Measurements from ENCODE around the gene ZBTB48. TPM values are rescaled to one million over a fixed set of nuclear protein-coding genes. Genes with fewer than 3 reads are reported as not detected.
"Not testable (repeated sequence)": the region's sequence is repeated elsewhere in the genome, so short reads cannot be mapped to it uniquely, and the experiment has no call there.

The ZBTB48 gene
- total and polyA plus RNA-seq, 11 donors, result 6.4 to 23.1 (median 12.1) TPM

GRCh38 chr1:6635910-6636760 is 56.3 kb downstream of the ZBTB48 start:
- WGBS, 4 donors, result 78 to 85% (median 82%) methylated on average over 16 of the region's 16 CpGs
- Histone ChIP-seq H3K27me3 (no peaks in the 10 kb centered on the region), H3K9me3 (no peaks in the 10 kb centered on the region), H3K27ac (no peak overlapping the region), H3K36me3 (peaks cover 2 to 99% (median 92%) of the 10 kb centered on the region in 9 donors), H3K4me3 (no peak overlapping the region), H3K4me1 (peaks cover 0 to 15% (median 0%) of the 10 kb centered on the region in 12 donors)
- intact Hi-C loops (cut with DNase I), result loop anchor here in 2 of 10 donors (5.0 to 10.0 kb wide), 3 partner anchors 69 to 151 kb away; partner anchors contain the start of gene TAS1R1 (in 1 of the 2)
- DNase-seq (no peak), ATAC-seq (no peak)
- TF ChIP-seq CTCF (IDR thresholded peaks at IDR 0.05) (no peak), POLR2A (IDR thresholded peaks at IDR 0.05) (no peak)

GRCh38 chr1:6636778-6637177 is 57.0 kb downstream of the ZBTB48 start:
- Histone ChIP-seq H3K36me3 (peaks cover 2 to 99% (median 93%) of the 10 kb centered on the region in 9 donors), H3K4me1 (peaks cover 0 to 15% (median 0%) of the 10 kb centered on the region in 12 donors)
- H3K4me3 ChIP-seq, H3K27me3 ChIP-seq, H3K27ac ChIP-seq, ATAC-seq, H3K9me3 ChIP-seq, DNase-seq: not testable (repeated sequence)
- 88 to 97% (median 92%) methylated on average over 6 of the region's 6 CpGs for WGBS, 4 donors
- intact Hi-C loops (cut with DNase I), result loop anchor here in 2 of 10 donors (5.0 to 10.0 kb wide), 3 partner anchors 69 to 152 kb away; partner anchors contain the start of gene TAS1R1 (in 1 of the 2)

GRCh38 chr1:6637770-6638169 is 58.0 kb downstream of the ZBTB48 start:
- 89 to 94% (median 91%) methylated on average over 9 of the region's 9 CpGs for WGBS, 4 donors
- no peak for DNase-seq
- H3K4me3 ChIP-seq, result peak overlapping the region in 2 of 12 donors; percentile 10 to 14

GRCh38 chr1:6638226-6638625 is 58.4 kb downstream of the ZBTB48 start:
- Histone ChIP-seq H3K36me3 (peaks cover 2 to 100% (median 94%) of the 10 kb centered on the region in 9 donors), H3K4me3 (peak overlapping the region in 2 of 12 donors; percentile 10 to 14), H3K27me3 (no peaks in the 10 kb centered on the region), H3K9me3 (no peaks in the 10 kb centered on the region), H3K4me1 (peaks cover 0 to 15% (median 0%) of the 10 kb centered on the region in 12 donors), H3K27ac (peak overlapping the region in 8 of 12 donors; percentile 20 to 73 (median 48))
- peak; percentile 75 to 89 (median 81) for DNase-seq
- intact Hi-C loops (cut with DNase I), result loop anchor here in 2 of 10 donors (5.0 to 10.0 kb wide), 3 partner anchors 71 to 153 kb away; partner anchors contain the start of gene TAS1R1 (in 1 of the 2)
- no peak for TF ChIP-seq POLR2A (IDR thresholded peaks at IDR 0.05)
- no peak for TF ChIP-seq CTCF (IDR thresholded peaks at IDR 0.05)
- 66 to 78% (median 71%) methylated on average over 5 to 18 of the region's 18 CpGs for WGBS, 4 donors
- peak; percentile 24 to 70 (median 49) for ATAC-seq

More at GRCh38 chr1:6637770-6638169, 58.0 kb downstream of the ZBTB48 start:
- peak overlapping the region in 5 of 12 donors; percentile 18 to 73 (median 39) for H3K27ac ChIP-seq
- no peaks in the 10 kb centered on the region for H3K9me3 ChIP-seq
- intact Hi-C loops (cut with DNase I), result loop anchor here in 2 of 10 donors (5.0 to 10.0 kb wide), 3 partner anchors 70 to 153 kb away; partner anchors contain the start of gene TAS1R1 (in 1 of the 2)
- peaks cover 2 to 100% (median 94%) of the 10 kb centered on the region in 9 donors for H3K36me3 ChIP-seq
- H3K4me1 ChIP-seq, result peaks cover 0 to 15% (median 0%) of the 10 kb centered on the region in 12 donors
- no peak for TF ChIP-seq POLR2A (IDR thresholded peaks at IDR 0.05)
- TF ChIP-seq CTCF (IDR thresholded peaks at IDR 0.05), result no peak
- no peak for ATAC-seq
- H3K27me3 ChIP-seq, result no peaks in the 10 kb centered on the region

Other genes starting within 250 kb of the ZBTB48 start
- gene ACOT7, start 186.2 kb upstream of the ZBTB48 start, total RNA-seq, result 10 to 100 TPM in 7 of 9 donors, 1 to 10 TPM in 2; 5.7 to 34.0 (median 12.6) TPM
- 10 to 100 TPM in 1 of 2 donors, 1 to 10 TPM in 1; 6.2 to 38.9 TPM for gene ACOT7, start 186.2 kb upstream of the ZBTB48 start, polyA plus RNA-seq
- gene HES2, start 160.1 kb upstream of the ZBTB48 start, total RNA-seq, result under 1 TPM in 1 of 9 donors, not detected in 8; 0.14 TPM
- gene HES2, start 160.1 kb upstream of the ZBTB48 start, polyA plus RNA-seq, result under 1 TPM; 0.04 to 0.12 TPM
- 1 to 10 TPM in 1 of 9 donors, under 1 TPM in 3, not detected in 5; 0.15 to 1.3 (median 0.42) TPM for gene ESPN, start 155.2 kb upstream of the ZBTB48 start, total RNA-seq
- gene ESPN, start 155.2 kb upstream of the ZBTB48 start, polyA plus RNA-seq, result under 1 TPM in 1 of 2 donors, not detected in 1; 0.10 TPM
- gene TNFRSF25, start 113.8 kb upstream of the ZBTB48 start, total RNA-seq, result 10 to 100 TPM in 3 of 9 donors, 1 to 10 TPM in 6; 5.2 to 11.6 (median 9.3) TPM
- 10 to 100 TPM in 1 of 2 donors, 1 to 10 TPM in 1; 4.7 to 17.5 TPM for gene TNFRSF25, start 113.8 kb upstream of the ZBTB48 start, polyA plus RNA-seq
- gene PLEKHG5, start 88.3 kb upstream of the ZBTB48 start, total RNA-seq, result 10 to 100 TPM; 10.8 to 20.2 (median 15.2) TPM
- gene PLEKHG5, start 88.3 kb upstream of the ZBTB48 start, polyA plus RNA-seq, result 10 to 100 TPM in 1 of 2 donors, 1 to 10 TPM in 1; 7.2 to 18.5 TPM
- 10 to 100 TPM; 13.1 to 20.6 (median 16.5) TPM for gene NOL9, start 25.5 kb upstream of the ZBTB48 start, total RNA-seq
- 1 to 10 TPM; 5.7 to 5.8 TPM for gene NOL9, start 25.5 kb upstream of the ZBTB48 start, polyA plus RNA-seq
- gene TAS1R1, start 24.7 kb upstream of the ZBTB48 start, total RNA-seq, result not detected
- not detected for gene TAS1R1, start 24.7 kb upstream of the ZBTB48 start, polyA plus RNA-seq
- 100 to 1,000 TPM in 1 of 9 donors, 10 to 100 TPM in 8; 38.7 to 179 (median 65.4) TPM for gene KLHL21, start 22.9 kb downstream of the ZBTB48 start, total RNA-seq
- gene KLHL21, start 22.9 kb downstream of the ZBTB48 start, polyA plus RNA-seq, result 10 to 100 TPM; 28.6 to 47.8 TPM
- 10 to 100 TPM in 2 of 9 donors, 1 to 10 TPM in 7; 3.5 to 11.2 (median 7.9) TPM for gene PHF13, start 33.7 kb downstream of the ZBTB48 start, total RNA-seq
- gene PHF13, start 33.7 kb downstream of the ZBTB48 start, polyA plus RNA-seq, result 1 to 10 TPM; 2.9 to 7.3 TPM
- gene THAP3, start 44.9 kb downstream of the ZBTB48 start, total RNA-seq, result 10 to 100 TPM in 7 of 9 donors, 1 to 10 TPM in 2; 7.5 to 20.7 (median 12.1) TPM
- gene THAP3, start 44.9 kb downstream of the ZBTB48 start, polyA plus RNA-seq, result 10 to 100 TPM; 21.7 to 22.1 TPM
- 10 to 100 TPM; 42.4 to 67.4 (median 61.2) TPM for gene DNAJC11, start 121.8 kb downstream of the ZBTB48 start, total RNA-seq
- 10 to 100 TPM; 45.1 to 47.8 TPM for gene DNAJC11, start 121.8 kb downstream of the ZBTB48 start, polyA plus RNA-seq
- gene CAMTA1, start 205.5 kb downstream of the ZBTB48 start, total RNA-seq, result 100 to 1,000 TPM; 114 to 154 (median 136) TPM
- 100 to 1,000 TPM; 191 to 303 TPM for gene CAMTA1, start 205.5 kb downstream of the ZBTB48 start, polyA plus RNA-seq

All from heart left ventricle (tissue), 16 donors.